Gastroesophageal sphincter (tissue), 4 donors: ENCODE data around the gene REL. TPM values are rescaled to one million over a fixed set of nuclear protein-coding genes. Genes with fewer than 3 reads are reported as not detected.
"Not testable (repeated sequence)": the region's sequence is repeated elsewhere in the genome, so short reads cannot be mapped to it uniquely, and the experiment has no call there.

Source experiments
- ATAC-seq: fragments of 150-250 bp; one replicate; pipeline ENCODE4 v1.9.1; 2016; ENCODE audit warnings: mild to moderate bottlenecking, moderate library complexity
- H3K27ac ChIP-seq, 4 donors: fragments of 200-600 bp; sonication (generic) in 3 of 4; 1 replicate in 3 of 4; 2 replicates in 1 of 4; pipeline ENCODE4 v1.5.1; 2016 to 2019
- H3K27me3 ChIP-seq: fragments of 200-600 bp; sonication (generic); one replicate; pipeline ENCODE4 v1.5.1; 2019
- H3K36me3 ChIP-seq, 2 donors: fragments of 200-600 bp; sonication (generic); one replicate each; pipeline ENCODE4 v1.5.1; 2019; ENCODE audit warnings: control low read depth in 1 of 2
- H3K4me1 ChIP-seq, 3 donors: fragments of 200-600 bp; sonication (generic); 1 replicate in 2 of 3; 2 replicates in 1 of 3; pipeline ENCODE4 v1.5.1; 2016 to 2019; ENCODE audit warnings: control low read depth in 2 of 3
- H3K4me3 ChIP-seq, 2 donors: fragments of 200-600 bp; sonication (generic); one replicate each; pipeline ENCODE4 v1.5.1; 2019; ENCODE audit warnings: mild to moderate bottlenecking in 1 of 2, moderate library complexity in 1 of 2
- H3K9me3 ChIP-seq, 3 donors: fragments of 200-600 bp; sonication (generic); one replicate each; pipeline ENCODE4 v1.5.1; 2017 to 2019; ENCODE audit warnings: control low read depth in 2 of 3
- EP300 ChIP-seq: sonication (generic); formaldehyde crosslinking; IDR thresholded peaks from one replicate; pipeline ENCODE4 v1.6.1; 2017; ENCODE audit warnings: antibody characterized with exemption, mild to moderate bottlenecking
- POLR2A ChIP-seq, 2 donors: fragments of 450-650 bp; IDR thresholded peaks; one replicate each; pipeline ENCODE4 v1.6.1; 2017; ENCODE audit warnings: antibody characterized with exemption in 2 of 2, mild to moderate bottlenecking in 2 of 2, moderate library complexity in 1 of 2
- POLR2AphosphoS5 ChIP-seq: sonication (generic); formaldehyde crosslinking; IDR thresholded peaks from one replicate; pipeline ENCODE4 v1.6.1; 2017; ENCODE audit warnings: antibody characterized with exemption
- WGBS, 2 donors: methylation state at CpG; one replicate each; pipeline ENCODE4 v1.1.5; 2018; ENCODE audit warnings: low coverage in 1 of 2; 5-methylcytosine and 5-hydroxymethylcytosine counted together
- total RNA-seq, 4 donors: library from RNA; depleted of rRNA; stranded (reverse); fragments of >200 nt; gene quantifications; one replicate each; pipeline ENCODE4 v1.1.0, GENCODE V29; 2016
- TF ChIP-seq, protein P1 (sequence below), 4 experiments: fragments of 200-600 bp in 2 of 4; fragments of 450-650 bp in 2 of 4; sonication (generic) in 1 of 4; IDR thresholded peaks; one replicate each; pipeline ENCODE4 v1.5.1; 2017 to 2019; ENCODE audit warnings: antibody characterized with exemption in 4 of 4, mild to moderate bottlenecking in 2 of 4, moderate library complexity in 2 of 4

Gene REL
- total RNA-seq, 4 donors from 2014 or later: 8.3 to 13.3 (median 9.5) TPM

DNA sequence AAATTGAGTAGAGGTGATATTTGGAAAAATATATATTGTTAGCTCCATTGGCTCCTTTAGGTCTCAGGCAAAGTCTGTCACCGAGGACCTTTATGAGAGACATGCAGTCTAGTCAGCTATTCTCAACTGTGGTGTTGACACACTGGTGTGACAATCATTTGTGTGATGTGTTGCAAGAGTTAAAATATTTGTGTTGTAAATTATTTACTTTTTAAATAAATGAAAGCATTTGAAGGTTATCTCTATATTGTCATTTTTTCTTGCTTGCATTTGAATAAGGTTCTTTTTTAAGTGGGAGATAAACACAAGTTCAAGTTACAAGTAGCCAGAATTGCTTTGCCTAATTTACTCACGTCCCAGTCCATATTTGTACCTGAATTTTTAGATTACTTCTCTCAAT is 4.3 kb downstream of the REL start:
- H3K27ac ChIP-seq: no peak overlapping the region
- no peaks in the 10 kb centered on the region for H3K36me3 ChIP-seq
- no peaks in the 10 kb centered on the region for H3K9me3 ChIP-seq
- no peaks in the 10 kb centered on the region for H3K27me3 ChIP-seq
- TF ChIP-seq EP300 (no peak), POLR2AphosphoS5 (no peak), POLR2A (IDR thresholded peaks at IDR 0.05) (no peak)
- TF ChIP-seq, protein P1, sequence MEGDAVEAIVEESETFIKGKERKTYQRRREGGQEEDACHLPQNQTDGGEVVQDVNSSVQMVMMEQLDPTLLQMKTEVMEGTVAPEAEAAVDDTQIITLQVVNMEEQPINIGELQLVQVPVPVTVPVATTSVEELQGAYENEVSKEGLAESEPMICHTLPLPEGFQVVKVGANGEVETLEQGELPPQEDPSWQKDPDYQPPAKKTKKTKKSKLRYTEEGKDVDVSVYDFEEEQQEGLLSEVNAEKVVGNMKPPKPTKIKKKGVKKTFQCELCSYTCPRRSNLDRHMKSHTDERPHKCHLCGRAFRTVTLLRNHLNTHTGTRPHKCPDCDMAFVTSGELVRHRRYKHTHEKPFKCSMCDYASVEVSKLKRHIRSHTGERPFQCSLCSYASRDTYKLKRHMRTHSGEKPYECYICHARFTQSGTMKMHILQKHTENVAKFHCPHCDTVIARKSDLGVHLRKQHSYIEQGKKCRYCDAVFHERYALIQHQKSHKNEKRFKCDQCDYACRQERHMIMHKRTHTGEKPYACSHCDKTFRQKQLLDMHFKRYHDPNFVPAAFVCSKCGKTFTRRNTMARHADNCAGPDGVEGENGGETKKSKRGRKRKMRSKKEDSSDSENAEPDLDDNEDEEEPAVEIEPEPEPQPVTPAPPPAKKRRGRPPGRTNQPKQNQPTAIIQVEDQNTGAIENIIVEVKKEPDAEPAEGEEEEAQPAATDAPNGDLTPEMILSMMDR (IDR thresholded peaks at IDR 0.05): no peak
- WGBS, 2 donors: 58 to 64% methylated on average over 2 of the region's 2 CpGs
- peaks cover 0 to 55% (median 4%) of the 10 kb centered on the region in 3 donors for H3K4me1 ChIP-seq
- ATAC-seq: no peak
- H3K4me3 ChIP-seq: no peak overlapping the region

DNA sequence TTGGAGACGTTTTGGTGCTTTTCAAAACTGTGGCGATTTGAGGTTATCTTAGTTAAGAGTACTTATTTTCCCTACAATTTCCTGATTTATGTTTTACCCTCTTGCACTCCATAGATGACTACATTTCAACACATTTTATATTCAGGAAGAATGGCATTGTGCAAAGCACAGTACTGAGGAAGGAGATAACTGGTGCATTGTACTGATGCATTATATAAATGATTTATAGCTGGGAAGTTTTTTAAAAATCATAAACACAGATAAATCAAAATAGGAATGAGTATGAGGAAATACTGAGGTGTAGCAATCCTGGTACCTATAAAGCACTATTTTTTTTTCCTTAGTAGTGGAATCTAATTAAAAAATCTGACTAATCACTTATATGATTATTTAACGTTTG is 5.6 kb downstream of the REL start:
- H3K36me3 ChIP-seq: peaks cover 0 to 5% of the 10 kb centered on the region in 2 donors
- TF ChIP-seq POLR2AphosphoS5 (no peak), EP300 (no peak), POLR2A (IDR thresholded peaks at IDR 0.05) (no peak)
- TF ChIP-seq, protein P1 (IDR thresholded peaks at IDR 0.05): no peak
- no peaks in the 10 kb centered on the region for H3K9me3 ChIP-seq
- H3K27ac ChIP-seq: no peak overlapping the region
- H3K4me1 ChIP-seq: peaks cover 0 to 55% (median 4%) of the 10 kb centered on the region in 3 donors
- H3K27me3 ChIP-seq: no peaks in the 10 kb centered on the region
- H3K4me3 ChIP-seq: no peak overlapping the region
- no peak for ATAC-seq
- 43 to 71% methylated on average over 3 of the region's 3 CpGs for WGBS, 2 donors

DNA sequence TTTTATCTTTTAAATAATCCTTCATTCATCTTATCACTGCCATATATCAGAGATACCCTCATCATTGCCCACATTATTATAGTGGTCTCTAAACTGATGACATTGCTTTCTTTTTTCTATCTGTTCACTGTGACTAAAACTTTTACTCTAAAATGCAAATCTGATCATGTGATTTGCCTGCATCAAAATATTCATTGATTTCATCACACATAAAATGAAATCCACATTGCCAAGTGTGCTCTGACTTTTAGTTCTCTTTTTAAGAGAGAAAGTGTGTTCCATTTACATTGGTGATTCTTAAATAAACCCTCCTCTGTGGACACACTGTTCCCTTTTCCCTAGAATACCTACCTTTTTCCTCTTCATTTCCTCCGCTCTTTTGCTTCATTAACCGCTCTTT is 7.5 kb downstream of the REL start:
- Histone ChIP-seq H3K27me3 (no peaks in the 10 kb centered on the region), H3K4me3 (no peak overlapping the region), H3K36me3 (peaks cover 0 to 14% of the 10 kb centered on the region in 2 donors), H3K4me1 (peaks cover 0 to 38% (median 4%) of the 10 kb centered on the region in 3 donors), H3K9me3 (no peaks in the 10 kb centered on the region), H3K27ac (no peak overlapping the region)
- 89% methylated on average over 2 of the region's 2 CpGs; no CpG with 5 or more reads in 1 of the 2 donors for WGBS, 2 donors
- ATAC-seq: no peak
- TF ChIP-seq EP300 (no peak), POLR2A (IDR thresholded peaks at IDR 0.05) (no peak), POLR2AphosphoS5 (no peak)
- TF ChIP-seq, protein P1 (IDR thresholded peaks at IDR 0.05): no peak

DNA sequence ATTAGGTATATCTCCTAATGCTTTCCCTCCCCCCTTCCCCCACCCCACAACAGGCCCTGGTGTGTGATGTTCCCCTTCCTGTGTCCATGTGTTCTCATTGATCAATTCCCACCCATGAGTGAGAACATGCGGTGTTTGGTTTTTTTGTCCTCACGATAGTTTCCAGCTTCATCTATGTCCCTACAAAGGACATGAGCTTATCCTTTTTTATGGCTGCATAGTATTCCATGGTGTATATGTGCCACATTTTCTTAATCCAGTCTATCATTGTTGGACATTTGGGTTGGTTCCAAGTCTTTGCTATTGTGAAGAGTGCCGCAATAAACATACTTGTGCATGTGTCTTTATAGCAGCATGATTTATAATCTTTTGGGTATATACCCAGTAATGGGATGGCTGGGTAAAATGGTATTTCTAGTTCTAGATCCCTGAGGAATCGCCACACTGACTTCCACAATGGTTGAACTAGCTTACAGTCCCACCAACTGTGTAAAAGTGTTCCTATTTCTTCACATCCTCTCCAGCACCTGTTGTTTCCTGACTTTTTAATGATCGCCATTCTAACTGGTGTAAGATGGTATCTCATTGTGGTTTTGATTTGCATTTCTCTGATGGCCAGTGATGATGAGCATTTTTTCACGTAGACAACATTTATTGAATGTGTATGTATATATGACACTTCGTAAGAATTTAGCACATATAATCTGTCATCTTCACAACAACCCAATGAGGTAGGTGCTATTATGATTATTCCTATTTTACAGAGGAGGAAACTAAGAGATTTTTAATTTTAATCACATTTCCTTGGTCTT is 8.4 kb downstream of the REL start:
- not testable (repeated sequence) for H3K27ac ChIP-seq, H3K9me3 ChIP-seq, ATAC-seq, H3K4me3 ChIP-seq, H3K27me3 ChIP-seq
- peaks cover 0 to 20% of the 10 kb centered on the region in 2 donors for H3K36me3 ChIP-seq
- 95 to 96% methylated on average over 7 of the region's 7 CpGs for WGBS, 2 donors
- H3K4me1 ChIP-seq: peaks cover 0 to 29% (median 4%) of the 10 kb centered on the region in 3 donors

DNA sequence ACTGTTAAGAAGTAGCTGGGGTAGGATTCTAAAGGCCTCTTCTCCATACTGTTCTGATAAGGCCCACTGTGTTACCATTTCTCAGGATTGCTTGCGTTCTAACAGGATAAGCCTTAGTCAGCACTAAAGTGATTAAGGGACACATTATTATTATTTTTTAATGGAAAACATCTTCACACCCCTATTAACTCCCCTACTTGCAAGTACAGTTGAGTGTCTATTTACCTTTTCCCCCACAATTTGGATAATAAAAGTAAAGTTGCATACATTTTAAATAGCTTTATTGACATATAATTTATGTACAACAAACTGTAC is 9.0 kb downstream of the REL start:
- Histone ChIP-seq H3K36me3 (peaks cover 0 to 26% of the 10 kb centered on the region in 2 donors), H3K27me3 (no peaks in the 10 kb centered on the region), H3K9me3 (no peaks in the 10 kb centered on the region), H3K4me1 (peaks cover 0 to 23% (median 0%) of the 10 kb centered on the region in 3 donors), H3K27ac (no peak overlapping the region), H3K4me3 (no peak overlapping the region)
- TF ChIP-seq, protein P1 (IDR thresholded peaks at IDR 0.05): no peak
- TF ChIP-seq EP300: no peak
- TF ChIP-seq POLR2AphosphoS5: no peak
- TF ChIP-seq POLR2A (IDR thresholded peaks at IDR 0.05): no peak
- WGBS, 2 donors: 100% methylated on average over 1 of the region's 1 CpG
- ATAC-seq: no peak
